GM21717 (cell line): Measurements from ENCODE around the gene OLFM2.
"Not testable (repeated sequence)": the region's sequence is repeated elsewhere in the genome, so short reads cannot be mapped to it uniquely, and the experiment has no call there.

Experiments
- ATAC-seq: cut with Tn5 transposase; IDR thresholded peaks from one replicate; pipeline ENCODE4 v1.9.1; 2021; ENCODE audit warnings: mild to moderate bottlenecking, moderate library complexity; ENCODE audit not compliant: unreplicated experiment

OLFM2 gene

DNA sequence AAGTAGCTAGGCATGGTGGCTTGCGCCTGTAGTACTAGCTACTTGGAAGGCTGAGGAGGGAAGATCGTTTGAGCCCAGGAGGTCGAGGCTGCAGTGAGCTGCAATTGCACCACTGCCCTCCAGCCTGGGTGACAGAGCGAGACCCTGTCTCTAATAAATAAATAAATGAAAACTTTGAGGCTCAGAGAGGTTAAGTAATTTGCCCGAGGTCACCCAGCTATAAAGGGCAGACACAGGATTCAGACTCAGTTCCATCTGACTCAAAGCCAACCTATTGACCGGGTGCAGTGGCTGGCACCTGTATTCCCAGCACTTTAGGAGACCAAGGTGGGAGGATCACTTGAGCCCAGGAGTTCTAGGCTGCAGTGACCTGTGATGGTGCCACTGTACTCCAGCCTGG lies 7.4 kb upstream of the OLFM2 start:
- ATAC-seq: no peak

DNA sequence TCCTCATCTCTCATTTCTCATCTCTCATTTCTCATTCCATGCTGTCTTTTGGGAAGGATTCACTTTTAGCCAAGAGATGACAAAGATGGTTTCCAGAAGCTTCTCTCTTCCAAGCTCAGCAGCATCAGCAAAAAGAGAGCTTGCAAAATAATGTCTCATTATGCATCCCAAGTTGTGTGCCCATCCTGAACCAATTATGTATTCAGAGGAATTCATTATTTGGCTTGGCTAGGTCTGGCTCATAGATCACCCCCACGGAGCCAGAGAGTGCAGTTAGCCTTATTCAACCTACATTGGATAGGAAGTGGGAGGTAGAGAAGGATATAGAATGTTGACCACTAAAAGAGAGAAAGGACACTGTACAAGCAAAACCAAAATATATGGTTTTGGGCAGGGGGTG lies 5.4 kb upstream of the OLFM2 start:
- no peak for ATAC-seq

DNA sequence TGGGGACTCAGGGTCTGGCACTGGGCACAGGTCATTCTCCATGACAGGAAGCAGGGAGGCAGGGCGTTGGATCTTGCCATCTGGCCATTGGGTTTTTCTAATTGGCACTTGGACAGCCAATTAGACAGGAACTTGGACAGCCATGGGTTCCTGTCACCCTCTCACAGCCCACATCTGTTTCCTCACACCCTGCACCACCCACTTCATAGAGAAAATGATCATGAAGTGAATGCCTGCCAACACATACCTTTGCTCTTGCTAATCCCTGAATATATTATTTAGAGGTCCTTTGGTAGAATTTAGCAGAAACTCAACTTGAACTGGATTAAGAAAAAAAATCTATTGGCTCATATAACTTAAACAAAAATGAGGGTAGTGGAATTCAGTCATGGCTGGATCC lies 4.9 kb upstream of the OLFM2 start:
- no peak for ATAC-seq

DNA sequence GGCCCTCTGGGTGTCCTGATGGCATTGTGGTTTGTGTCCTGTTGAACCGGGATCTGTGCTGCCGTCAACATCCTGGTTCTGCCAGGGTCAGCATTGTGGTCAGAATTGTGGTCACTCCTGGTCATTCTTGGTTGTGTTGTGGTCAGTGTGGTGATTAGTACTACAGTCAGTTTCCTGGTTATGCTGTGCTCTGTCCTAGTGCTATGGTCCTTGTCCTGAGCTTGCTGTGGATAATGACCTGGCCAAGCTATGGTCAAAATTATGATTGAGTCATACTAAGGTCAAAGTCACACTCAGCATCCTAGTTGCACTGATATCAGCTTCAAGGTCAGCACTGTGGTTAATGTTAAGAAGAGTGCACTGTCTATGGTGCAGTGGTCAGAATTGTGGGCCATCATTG lies 4.5 kb upstream of the OLFM2 start:
- ATAC-seq: no peak

DNA sequence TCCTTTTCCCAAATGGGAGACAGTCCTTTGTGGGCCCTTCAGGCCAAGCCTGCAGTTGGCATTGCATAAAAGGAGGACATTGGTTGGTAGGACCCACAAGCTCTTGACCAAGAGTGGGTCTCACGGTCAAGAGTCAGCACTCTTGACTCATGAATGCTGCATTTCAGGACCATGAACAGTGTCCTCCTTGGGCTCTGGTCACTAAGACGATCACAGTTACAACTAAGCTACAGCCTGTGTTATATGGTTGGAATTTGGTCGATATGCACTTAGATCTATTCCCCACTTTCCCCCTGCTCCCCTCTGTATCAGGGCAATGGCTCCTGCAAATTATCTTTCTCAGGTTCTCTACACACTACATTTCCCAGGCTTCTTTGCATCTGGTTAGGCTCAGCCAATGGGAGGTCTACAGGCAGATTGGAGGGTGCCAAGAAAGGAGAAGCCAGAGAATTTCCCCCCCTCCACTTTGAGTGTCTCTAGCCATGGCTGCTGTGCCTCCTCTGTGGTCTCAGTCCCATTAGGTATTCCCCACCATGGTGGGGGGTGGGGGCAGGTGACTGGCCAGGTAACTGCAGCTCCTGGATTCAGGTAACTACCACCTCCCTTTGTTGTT lies 3.1 kb upstream of the OLFM2 start:
- no peak for ATAC-seq

DNA sequence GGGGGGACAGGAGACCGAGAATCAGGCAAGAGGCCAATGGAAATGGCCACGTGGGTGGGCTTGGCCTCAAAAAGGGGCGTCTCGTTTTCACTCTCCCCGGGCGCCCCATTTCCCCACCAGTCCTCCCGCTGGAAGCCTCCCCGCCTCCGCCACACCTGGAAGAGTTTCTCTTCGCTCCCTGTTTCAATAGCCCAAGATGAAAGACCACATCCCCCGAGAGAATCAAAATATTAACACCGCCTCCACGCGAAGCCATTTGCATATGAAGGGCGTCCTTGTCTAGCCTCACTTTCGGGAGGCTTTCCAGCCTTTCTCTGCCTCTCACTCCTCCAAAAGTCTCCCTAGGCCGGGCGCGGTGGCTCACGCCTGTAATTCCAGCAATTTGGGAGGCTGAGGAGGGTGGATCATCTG lies 691 bp upstream of the OLFM2 start:
- ATAC-seq: no peak

DNA sequence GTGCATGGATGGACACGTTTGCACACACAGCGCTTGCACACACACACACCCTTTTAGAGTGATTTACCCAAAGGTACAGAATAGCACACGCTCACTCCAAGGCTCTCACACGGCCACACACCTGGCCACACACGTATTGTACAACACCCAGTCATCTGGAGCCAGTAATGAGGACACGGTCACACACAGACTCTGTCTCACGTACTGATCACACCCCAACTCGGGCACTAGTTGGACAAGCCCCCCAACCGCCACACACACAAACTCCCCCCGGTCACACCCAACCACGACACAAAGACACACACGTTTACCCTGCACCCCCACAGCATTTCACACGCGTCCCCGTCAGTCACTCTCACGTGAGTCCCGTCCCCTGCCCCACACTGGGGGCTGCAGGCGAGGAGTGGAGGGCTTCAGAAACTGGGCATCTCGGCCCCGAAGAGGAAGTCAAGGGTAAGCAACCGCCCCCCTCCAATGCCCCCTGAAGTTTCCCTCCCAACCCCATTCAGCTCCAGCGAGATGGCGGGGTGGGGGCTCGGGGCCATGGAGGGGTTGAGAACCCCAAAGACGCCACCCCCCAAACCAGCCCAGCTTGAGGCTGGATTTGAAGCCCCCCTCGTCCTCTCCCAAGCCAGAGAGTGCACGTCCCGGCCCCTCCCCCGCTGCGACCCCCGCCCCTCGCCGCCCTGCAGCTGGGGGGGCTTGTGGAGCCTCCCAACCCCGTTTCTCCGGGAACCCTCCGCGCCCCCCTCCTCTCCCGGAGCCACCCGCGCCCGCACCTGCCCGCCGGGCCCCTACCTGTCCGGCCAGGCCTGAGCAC lies 599 bp downstream of the OLFM2 start:
- no peak for ATAC-seq

DNA sequence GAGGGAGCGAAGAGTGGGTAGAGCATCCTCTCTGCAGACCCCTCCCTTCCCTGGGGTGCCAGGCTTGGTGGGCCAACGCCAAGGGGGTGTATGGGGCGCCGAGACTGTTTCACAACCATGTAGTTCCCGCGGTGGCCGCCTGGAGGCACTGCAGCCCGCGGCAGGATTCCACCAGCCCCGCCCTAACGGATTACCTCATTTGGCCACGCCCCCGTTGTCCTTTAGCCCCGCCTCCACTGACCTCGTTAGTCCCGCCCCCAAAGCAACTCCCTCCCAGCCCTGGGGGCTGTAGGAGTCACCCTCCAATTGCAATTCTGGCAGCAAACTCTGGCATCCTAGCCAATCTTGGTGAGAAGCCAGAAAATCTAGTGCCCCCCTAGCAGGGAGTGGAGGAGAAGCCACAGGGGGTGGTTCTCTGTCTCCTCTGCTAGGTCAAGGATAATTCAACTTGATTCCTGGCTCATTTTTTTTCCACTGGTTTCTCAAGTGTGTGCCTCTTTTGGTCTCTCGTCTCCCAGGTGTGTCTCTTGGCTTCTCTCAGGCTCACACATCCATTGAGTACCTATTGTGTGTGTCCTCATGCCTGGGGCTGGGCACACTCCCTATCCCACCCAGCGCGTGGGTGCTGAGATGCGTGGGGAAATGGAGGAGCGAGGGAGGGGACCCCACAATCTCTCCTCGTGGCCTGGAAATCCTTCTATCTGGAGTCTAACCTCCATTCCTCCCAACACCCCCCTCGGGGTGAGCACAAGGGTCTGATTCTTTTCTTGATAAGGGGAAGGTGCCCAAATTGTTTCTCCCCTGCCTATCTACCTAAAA lies 2.0 kb downstream of the OLFM2 start:
- no peak for ATAC-seq

DNA sequence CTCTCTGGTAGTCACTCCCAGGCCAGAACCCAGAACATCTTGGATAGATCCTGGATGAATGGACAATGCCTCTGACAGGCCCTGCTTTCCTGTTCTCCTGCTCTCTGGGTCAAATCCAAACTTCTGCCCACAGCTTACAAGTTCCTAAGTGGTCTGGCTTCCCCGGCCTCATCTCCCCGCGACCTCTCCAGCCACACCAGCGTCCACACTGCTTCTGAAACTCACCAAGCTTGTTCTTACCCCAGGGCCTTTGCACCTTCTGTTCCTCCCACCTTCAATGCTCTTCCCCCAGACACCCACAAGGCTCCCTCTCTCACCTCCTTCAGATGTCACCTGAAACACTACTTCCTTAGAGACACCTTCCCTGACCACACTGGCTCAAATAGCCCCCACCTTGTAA lies 3.5 kb downstream of the OLFM2 start:
- ATAC-seq: no peak

DNA sequence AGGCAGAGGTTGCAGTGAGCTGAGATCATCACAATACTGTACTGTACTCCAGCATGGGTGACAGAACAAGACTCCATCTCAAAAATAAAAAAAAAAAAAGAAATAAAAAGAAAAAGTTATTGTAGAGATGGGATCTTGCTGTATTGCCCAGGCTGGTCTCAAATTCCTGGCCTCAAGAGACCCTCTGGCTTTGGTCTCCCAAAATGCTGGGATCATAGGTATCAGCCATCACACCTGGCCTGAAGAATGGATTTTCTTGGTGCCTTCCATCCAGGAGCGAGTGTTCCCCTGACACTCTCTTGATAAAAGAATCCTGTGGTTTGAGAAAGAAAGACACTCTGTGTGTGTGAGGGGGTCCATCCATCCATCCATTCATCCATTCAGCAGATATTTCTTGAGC lies 4.7 kb downstream of the OLFM2 start:
- ATAC-seq: no peak

DNA sequence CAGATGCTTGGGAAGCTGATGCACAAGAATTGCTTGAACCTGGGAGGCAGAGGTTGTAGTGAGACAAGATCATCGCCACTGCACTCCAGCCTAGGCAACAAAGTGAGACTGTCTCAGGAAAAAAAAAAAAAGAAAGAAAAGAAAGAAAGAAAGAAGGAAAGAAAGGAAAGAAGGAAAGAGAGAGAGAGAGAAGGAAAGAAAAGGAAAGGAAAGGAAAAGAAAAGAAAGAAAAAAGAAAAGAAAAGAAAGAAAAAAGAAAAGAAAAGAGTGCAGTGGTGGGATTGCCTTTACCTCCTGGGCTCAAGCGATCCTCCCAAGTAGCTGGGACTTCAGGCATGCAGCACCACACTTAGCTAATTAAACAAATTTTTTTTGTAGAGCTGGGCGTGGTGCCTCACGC lies 12.9 kb downstream of the OLFM2 start:
- ATAC-seq: no peak

DNA sequence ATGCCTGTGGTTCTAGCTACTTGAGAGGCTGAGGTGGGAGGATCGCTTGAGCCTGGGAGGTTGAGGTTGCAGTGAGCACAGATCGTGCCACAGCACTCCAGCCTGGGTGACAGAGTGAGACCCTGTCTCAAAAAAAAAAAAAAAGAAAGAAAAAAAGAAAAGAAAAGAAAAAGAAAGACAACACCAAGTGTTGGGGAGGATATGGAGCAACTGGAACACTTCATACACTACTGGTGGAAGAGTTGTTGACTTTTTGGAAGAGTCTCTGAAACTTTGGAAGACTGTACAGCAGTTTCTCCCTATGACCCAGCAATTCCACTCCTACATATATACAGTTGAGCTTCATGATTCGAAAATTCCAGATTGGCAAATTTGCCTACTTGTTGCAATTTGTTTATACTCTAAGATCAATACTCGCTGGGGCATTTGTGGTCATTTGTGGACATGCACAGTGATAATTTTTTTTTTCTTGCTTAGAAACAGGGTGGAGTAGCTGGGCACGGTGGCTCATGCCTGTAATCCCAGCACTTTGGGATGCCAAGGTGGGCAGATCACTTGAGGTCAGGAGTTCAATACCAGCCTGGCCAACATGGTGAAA lies 13.4 kb downstream of the OLFM2 start:
- ATAC-seq: not testable (repeated sequence)

DNA sequence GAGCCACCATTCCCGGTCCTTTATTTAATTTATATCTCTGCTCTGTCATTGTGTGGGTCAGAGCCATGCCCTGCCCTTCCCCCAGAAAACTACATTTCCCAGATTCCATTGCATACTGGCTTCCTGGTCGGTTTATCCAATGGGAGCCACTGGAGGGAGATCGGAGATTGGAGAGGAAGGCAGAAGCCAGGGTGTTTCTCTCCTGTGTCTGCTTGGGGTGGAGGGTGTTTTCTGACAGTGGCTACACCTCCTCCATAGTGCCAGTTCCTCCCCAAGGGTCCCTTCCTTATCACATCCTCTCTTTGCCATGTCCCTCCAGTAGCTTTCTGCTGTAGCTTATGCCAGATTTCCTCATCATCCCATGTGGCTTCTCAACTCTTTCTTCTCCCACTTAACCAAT lies 19.0 kb downstream of the OLFM2 start:
- no peak for ATAC-seq

DNA sequence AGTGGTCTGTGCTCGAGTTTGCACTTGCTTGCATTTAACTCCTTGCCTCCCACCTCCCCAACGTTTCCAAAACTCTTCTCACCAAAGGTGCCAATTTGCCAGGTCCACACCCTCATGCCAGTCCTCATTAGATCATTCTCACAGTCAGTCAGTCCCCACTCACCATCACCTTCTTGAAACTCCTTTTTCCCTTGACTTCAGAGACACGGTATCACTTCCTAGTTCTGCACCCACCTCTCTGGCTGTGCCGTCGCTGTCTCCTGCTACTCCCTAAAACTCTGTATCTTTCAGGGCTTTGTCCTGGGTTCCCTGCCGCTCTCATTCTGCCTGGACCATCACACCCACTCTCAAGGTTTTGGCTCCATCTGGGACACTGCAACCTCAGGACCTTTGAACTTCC lies 19.6 kb downstream of the OLFM2 start:
- no peak for ATAC-seq

DNA sequence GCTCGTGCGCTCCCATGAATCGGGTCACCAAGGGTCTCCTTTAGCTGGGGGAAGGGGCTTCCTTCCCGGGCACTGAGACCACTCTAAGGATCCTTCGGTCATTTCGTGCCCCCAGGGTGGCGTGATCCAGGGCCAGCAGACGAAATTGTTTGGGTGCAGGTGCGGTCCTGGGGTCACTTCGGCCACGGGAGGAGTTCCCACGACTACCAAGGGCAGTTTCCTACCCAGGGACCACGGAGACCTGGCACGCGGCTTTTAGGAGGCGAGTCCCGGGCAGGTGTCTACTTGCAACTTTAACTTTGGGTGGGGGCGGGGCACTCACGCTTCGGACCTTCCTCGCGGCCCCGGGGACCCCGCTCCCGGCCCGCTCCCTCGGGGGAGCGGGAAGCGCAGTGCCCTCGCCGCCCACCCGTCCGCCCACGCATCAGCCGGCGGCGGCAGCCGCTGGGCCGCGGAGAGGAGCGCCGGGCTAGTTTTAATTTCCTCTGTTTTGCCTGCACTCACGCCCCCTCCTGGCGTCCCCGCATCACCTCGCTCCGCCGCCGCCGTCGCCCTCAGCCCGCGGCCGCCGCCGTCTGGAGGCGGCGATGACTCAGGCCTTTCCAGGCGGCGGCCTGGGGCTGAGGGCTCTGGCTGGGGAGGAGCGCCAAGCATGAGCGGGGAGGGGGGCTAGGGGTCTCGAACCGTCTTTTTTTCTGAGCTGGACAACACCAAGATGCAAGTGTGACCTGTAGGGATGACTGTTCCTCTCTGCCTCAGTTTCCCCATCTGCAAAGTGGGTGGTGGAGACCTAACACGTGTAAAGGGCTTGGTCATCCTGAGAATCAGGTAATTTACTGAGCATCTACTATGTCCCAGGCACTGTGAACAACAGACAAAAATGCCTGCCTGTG lies 21.8 kb downstream of the OLFM2 start:
- no peak for ATAC-seq

DNA sequence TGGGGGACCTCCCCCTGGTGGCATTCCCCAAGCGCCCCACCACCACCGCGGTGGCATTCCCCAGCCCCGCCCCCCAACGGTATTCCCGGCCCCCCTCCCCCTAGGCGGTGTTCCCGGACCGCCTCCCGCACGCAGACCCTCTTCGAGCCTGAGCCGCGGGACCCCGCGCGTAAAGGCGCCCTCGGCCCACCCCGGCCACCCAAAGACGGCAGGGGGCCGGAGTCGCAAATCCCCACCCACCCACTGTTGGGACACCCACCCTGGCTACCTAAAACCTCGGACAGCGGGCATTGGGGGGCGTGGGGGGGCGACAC lies 22.4 kb downstream of the OLFM2 start:
- ATAC-seq: no peak

DNA sequence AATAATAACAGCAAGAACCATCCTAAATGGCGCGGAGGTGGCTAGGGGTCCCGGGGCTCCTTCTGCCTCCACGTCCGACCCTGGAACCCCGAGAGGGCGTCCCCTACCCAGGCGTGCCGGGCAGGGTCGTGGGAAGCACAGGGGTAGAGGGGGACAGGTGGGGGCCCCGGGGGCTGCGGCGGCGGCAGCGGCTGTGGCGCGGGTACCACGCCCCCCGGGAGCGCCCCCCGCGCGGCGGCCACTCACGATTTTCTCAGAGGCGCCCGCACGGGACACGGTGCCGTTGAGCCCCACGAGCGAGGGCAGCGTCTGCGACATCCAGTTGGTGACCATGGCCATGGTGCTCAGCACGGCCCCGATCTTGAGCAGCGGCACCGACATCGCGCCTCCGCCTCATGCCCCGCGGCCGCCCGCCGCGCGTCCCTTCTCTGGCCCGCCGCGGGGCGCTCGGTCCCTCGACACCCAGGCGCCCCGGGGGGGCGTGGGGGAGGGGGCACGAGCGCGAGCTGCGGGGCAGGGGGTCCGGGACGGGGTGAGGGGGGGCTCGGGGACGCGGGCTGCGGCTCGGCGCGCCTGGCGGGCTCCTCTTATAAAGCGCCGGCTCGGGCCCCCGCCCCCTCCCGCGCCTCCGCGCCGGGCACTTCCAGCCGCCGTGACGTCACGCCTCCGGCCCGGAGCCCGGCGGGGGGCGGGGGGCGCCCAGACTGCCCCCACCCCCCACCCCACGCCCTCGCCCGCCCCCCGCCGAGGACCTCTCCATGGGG lies 22.9 kb downstream of the OLFM2 start:
- no peak for ATAC-seq

DNA sequence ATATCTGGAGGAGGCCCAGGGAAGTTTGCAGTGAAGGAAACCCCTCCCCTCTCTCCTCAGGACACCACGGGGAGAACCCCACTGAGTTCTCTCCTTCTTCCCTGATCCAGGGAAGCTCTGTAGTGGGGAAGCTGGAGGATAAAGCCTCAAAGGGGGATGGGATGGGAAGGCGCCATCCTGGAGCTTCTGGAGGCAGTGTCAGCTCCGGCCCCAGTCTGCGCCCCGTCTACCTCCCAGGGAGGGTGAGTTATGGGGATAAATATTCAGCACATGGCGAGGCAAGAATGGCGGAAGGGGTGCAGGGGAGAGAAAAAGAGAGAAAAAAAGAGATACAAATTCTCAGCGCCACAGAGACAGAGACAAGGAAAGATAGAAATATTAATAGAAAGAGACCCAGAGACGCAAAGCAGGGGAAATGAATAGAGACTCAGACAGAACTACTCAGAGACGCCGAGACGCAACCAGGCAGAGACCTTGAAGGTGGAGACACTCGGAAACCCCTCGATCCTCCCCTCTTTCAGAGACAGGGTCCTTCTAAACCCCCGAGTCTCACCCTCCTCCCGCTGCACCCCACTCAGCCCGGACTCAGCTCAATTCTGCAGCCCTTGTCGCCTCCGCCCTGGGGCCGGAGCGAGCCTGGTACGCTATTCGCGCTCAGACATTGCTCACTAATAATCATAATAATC lies 23.6 kb downstream of the OLFM2 start:
- no peak for ATAC-seq

DNA sequence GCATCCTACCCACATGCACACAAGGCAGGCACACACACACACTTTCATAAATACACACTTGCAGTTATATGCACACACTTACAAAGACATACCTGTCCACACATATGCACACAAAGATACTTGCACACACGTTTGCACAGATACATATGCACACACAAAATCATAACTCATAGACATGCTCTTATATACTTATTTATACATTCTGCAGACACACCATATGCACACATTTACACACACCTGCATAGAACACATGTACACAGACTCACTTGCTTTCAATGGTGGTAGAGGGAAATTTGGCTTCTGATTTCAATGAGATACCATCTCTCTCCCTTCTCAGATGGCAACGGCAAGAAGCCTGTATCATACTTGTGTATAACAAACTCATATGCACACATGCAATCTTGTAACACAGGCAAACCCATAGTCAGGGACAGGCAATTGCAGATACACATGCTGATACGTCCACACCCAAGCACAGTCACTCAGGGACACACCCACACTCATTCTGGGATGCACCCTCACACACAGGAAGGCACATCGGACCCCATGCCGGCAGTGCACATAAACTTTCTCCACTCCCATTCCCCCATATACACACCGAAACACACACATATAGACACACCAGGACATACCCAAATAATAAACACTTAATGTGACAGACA lies 24.7 kb downstream of the OLFM2 start:
- no peak for ATAC-seq
